Mesenchymal stem cell (in vitro differentiated cells and primary cell): ENCODE measurements around the gene CAMTA1.

Experiments
- DNase-seq: peaks from one replicate; pipeline ENCODE4 v3.0.0-alpha.2; 2013
- H2AFZ ChIP-seq: one replicate; pipeline ENCODE4 v1.6.1; 2013; ENCODE audit warnings: low read depth, mild to moderate bottlenecking, control low read depth, inconsistent platforms, low read length, moderate library complexity
- H2AK5ac ChIP-seq: 2 replicates; pipeline ENCODE4 v1.6.1; 2013; ENCODE audit warnings: low read length, moderate library complexity, mild to moderate bottlenecking, inconsistent platforms; ENCODE audit not compliant: severe bottlenecking
- H2BK120ac ChIP-seq: one replicate; pipeline ENCODE4 v1.6.1; 2013; ENCODE audit warnings: low read depth, mild to moderate bottlenecking, inconsistent platforms, low read length, moderate library complexity
- H2BK12ac ChIP-seq, 2 experiments: one replicate each; pipeline ENCODE4 v1.6.1; 2013; ENCODE audit warnings: inconsistent platforms in 2 of 2, low read length in 2 of 2, mild to moderate bottlenecking in 2 of 2, moderate library complexity in 2 of 2, control low read depth in 1 of 2
- H2BK15ac ChIP-seq: one replicate; pipeline ENCODE4 v1.6.1; 2013; ENCODE audit warnings: mild to moderate bottlenecking, low read depth, inconsistent platforms; ENCODE audit not compliant: poor library complexity, severe bottlenecking
- H2BK5ac ChIP-seq: 2 replicates; pipeline ENCODE4 v1.6.1; 2013; ENCODE audit warnings: low read depth, mild to moderate bottlenecking, low read length, control low read depth, inconsistent platforms; ENCODE audit not compliant: poor library complexity, severe bottlenecking
- H3K14ac ChIP-seq, 2 experiments: one replicate each; pipeline ENCODE4 v1.6.1; 2013; ENCODE audit warnings: inconsistent platforms in 2 of 2, low read length in 2 of 2, control low read depth in 1 of 2, mild to moderate bottlenecking in 1 of 2, moderate library complexity in 1 of 2
- H3K18ac ChIP-seq, 2 experiments: one replicate each; pipeline ENCODE4 v1.6.1; 2013; ENCODE audit warnings: inconsistent platforms in 2 of 2, low read length in 2 of 2, control low read depth in 1 of 2, low read depth in 1 of 2, mild to moderate bottlenecking in 1 of 2
- H3K23ac ChIP-seq, 2 experiments: one replicate each; pipeline ENCODE4 v1.6.1; 2013; ENCODE audit warnings: inconsistent platforms in 2 of 2, low read length in 2 of 2, mild to moderate bottlenecking in 2 of 2, moderate library complexity in 2 of 2, control low read depth in 1 of 2
- H3K27ac ChIP-seq: 2 replicates; pipeline ENCODE4 v1.5.1; 2013; ENCODE audit warnings: mild to moderate bottlenecking, moderate library complexity, low read length, control low read depth, inconsistent platforms; ENCODE audit not compliant: poor library complexity, severe bottlenecking
- H3K27me3 ChIP-seq, 2 experiments: 2 replicates each; pipeline versions ENCODE4 v1.6.1 to v1.7.0; 2013; ENCODE audit warnings: low read length in 2 of 2, mild to moderate bottlenecking in 2 of 2, moderate library complexity in 2 of 2, control low read depth in 1 of 2, inconsistent platforms in 1 of 2; ENCODE audit not compliant: control insufficient read depth in 1 of 2, insufficient read depth in 1 of 2
- H3K36me3 ChIP-seq, 2 experiments: 2 replicates each; pipeline versions ENCODE4 v1.6.1 to v1.7.0; 2013; ENCODE audit warnings: low read length in 2 of 2, control low read depth in 1 of 2, inconsistent platforms in 1 of 2, low read depth in 1 of 2, mild to moderate bottlenecking in 1 of 2; ENCODE audit not compliant: insufficient read depth in 2 of 2, control insufficient read depth in 1 of 2
- H3K4ac ChIP-seq, 2 experiments: one replicate each; pipeline ENCODE4 v1.6.1; 2013; ENCODE audit warnings: inconsistent platforms in 2 of 2, low read length in 2 of 2, mild to moderate bottlenecking in 2 of 2, moderate library complexity in 2 of 2, control low read depth in 1 of 2, low read depth in 1 of 2
- H3K4me1 ChIP-seq: 2 replicates; pipeline ENCODE4 v1.6.1; 2013; ENCODE audit warnings: low read depth, low read length, control low read depth; ENCODE audit not compliant: control insufficient read depth, insufficient read depth
- H3K4me2 ChIP-seq: 2 replicates; pipeline ENCODE4 v1.6.1; 2013; ENCODE audit warnings: low read length, mild to moderate bottlenecking, inconsistent platforms; ENCODE audit not compliant: poor library complexity, severe bottlenecking
- H3K4me3 ChIP-seq, 2 experiments: 2 replicates each; pipeline versions ENCODE4 v1.5.1 to v1.7.0; 2013; ENCODE audit warnings: low read length in 2 of 2, mild to moderate bottlenecking in 2 of 2, control low read depth in 1 of 2, low read depth in 1 of 2; ENCODE audit not compliant: insufficient read depth in 1 of 2
- H3K79me1 ChIP-seq: replicated peaks from 2 replicates; pipeline ENCODE4 v1.6.1; 2013; ENCODE audit warnings: mild to moderate bottlenecking, control low read depth, low read length, inconsistent platforms; ENCODE audit not compliant: poor library complexity, severe bottlenecking
- H3K9ac ChIP-seq: 2 replicates; pipeline ENCODE4 v1.7.0; 2013; ENCODE audit warnings: mild to moderate bottlenecking, low read length, moderate library complexity
- H3K9me3 ChIP-seq: 2 replicates; pipeline ENCODE4 v1.7.0; 2013; ENCODE audit warnings: mild to moderate bottlenecking, low read length; ENCODE audit not compliant: control insufficient read depth
- H4K8ac ChIP-seq: one replicate; pipeline ENCODE4 v1.6.1; 2013; ENCODE audit warnings: inconsistent platforms, mild to moderate bottlenecking, low read length, moderate library complexity
- H4K91ac ChIP-seq: one replicate; pipeline ENCODE4 v1.6.1; 2013; ENCODE audit warnings: mild to moderate bottlenecking, low read length, inconsistent platforms
- WGBS: methylation state at CpG from one replicate; pipeline ENCODE4 v1.1.7; 2013; ENCODE audit warnings: mixed read lengths; 5-methylcytosine and 5-hydroxymethylcytosine counted together

CAMTA1 gene

GRCh38 chr1:7348073-7348472, 562.8 kb downstream of the CAMTA1 start:
- no peak overlapping the region for H2BK12ac ChIP-seq
- no peaks in the 10 kb centered on the region for H3K36me3 ChIP-seq
- no peak overlapping the region for H4K8ac ChIP-seq
- H3K23ac ChIP-seq, result no peak overlapping the region
- H3K9me3 ChIP-seq, result no peaks in the 10 kb centered on the region
- no peak overlapping the region for H3K18ac ChIP-seq
- no peak overlapping the region for H4K91ac ChIP-seq
- no peak overlapping the region for H3K4ac ChIP-seq
- no peak for DNase-seq
- H2BK120ac ChIP-seq, result no peak overlapping the region
- peaks cover 0 to 8% of the 10 kb centered on the region in 2 experiments for H3K27me3 ChIP-seq
- H3K4me3 ChIP-seq, result no peak overlapping the region
- no peak overlapping the region for H2BK5ac ChIP-seq
- no peak overlapping the region for H2AFZ ChIP-seq
- no peaks in the 10 kb centered on the region for H3K79me1 ChIP-seq
- H3K4me1 ChIP-seq, result peaks cover 1% of the 10 kb centered on the region
- no peak overlapping the region for H3K27ac ChIP-seq
- no peak overlapping the region for H3K9ac ChIP-seq
- H2BK15ac ChIP-seq, result no peak overlapping the region
- H2AK5ac ChIP-seq, result no peak overlapping the region
- H3K4me2 ChIP-seq, result no peak overlapping the region
- H3K14ac ChIP-seq, result peak overlapping the region in 1 of 2 experiments; percentile 18
- WGBS, result 82% methylated on average over 10 of the region's 10 CpGs

GRCh38 chr1:7348580-7348979, 563.3 kb downstream of the CAMTA1 start:
- H2BK15ac ChIP-seq, result no peak overlapping the region
- no peak overlapping the region for H4K8ac ChIP-seq
- no peak overlapping the region for H3K14ac ChIP-seq
- no peak overlapping the region for H3K4me3 ChIP-seq
- no peaks in the 10 kb centered on the region for H3K9me3 ChIP-seq
- H3K4me2 ChIP-seq, result no peak overlapping the region
- H3K4ac ChIP-seq, result no peak overlapping the region
- peaks cover 1% of the 10 kb centered on the region for H3K4me1 ChIP-seq
- no peak overlapping the region for H3K23ac ChIP-seq
- H3K79me1 ChIP-seq, result no peaks in the 10 kb centered on the region
- H3K27ac ChIP-seq, result no peak overlapping the region
- no peak overlapping the region for H3K18ac ChIP-seq
- H2BK120ac ChIP-seq, result no peak overlapping the region
- H2AK5ac ChIP-seq, result no peak overlapping the region
- WGBS, result 85% methylated on average over 10 of the region's 10 CpGs
- H2BK5ac ChIP-seq, result no peak overlapping the region
- H2AFZ ChIP-seq, result no peak overlapping the region
- no peak for DNase-seq
- H3K36me3 ChIP-seq, result no peaks in the 10 kb centered on the region
- no peak overlapping the region for H2BK12ac ChIP-seq
- H3K9ac ChIP-seq, result no peak overlapping the region
- H3K27me3 ChIP-seq, result peaks cover 0 to 8% of the 10 kb centered on the region in 2 experiments
- H4K91ac ChIP-seq, result no peak overlapping the region

GRCh38 chr1:7350804-7351203, 565.5 kb downstream of the CAMTA1 start:
- H3K4ac ChIP-seq, result no peak overlapping the region
- H3K27ac ChIP-seq, result no peak overlapping the region
- no peak overlapping the region for H2BK5ac ChIP-seq
- H3K27me3 ChIP-seq, result peaks cover 0 to 8% of the 10 kb centered on the region in 2 experiments
- H4K8ac ChIP-seq, result no peak overlapping the region
- no peak overlapping the region for H3K4me2 ChIP-seq
- WGBS, result 87% methylated on average over 8 of the region's 8 CpGs
- no peak overlapping the region for H3K9ac ChIP-seq
- no peak overlapping the region for H2AFZ ChIP-seq
- H3K23ac ChIP-seq, result no peak overlapping the region
- no peak overlapping the region for H2BK12ac ChIP-seq
- H3K79me1 ChIP-seq, result no peaks in the 10 kb centered on the region
- no peak for DNase-seq
- no peak overlapping the region for H3K14ac ChIP-seq
- H4K91ac ChIP-seq, result no peak overlapping the region
- no peak overlapping the region for H3K4me3 ChIP-seq
- H3K36me3 ChIP-seq, result no peaks in the 10 kb centered on the region
- no peak overlapping the region for H2BK120ac ChIP-seq
- no peaks in the 10 kb centered on the region for H3K9me3 ChIP-seq
- peaks cover 1% of the 10 kb centered on the region for H3K4me1 ChIP-seq
- no peak overlapping the region for H2BK15ac ChIP-seq
- no peak overlapping the region for H2AK5ac ChIP-seq
- H3K18ac ChIP-seq, result no peak overlapping the region

GRCh38 chr1:7351649-7352048, 566.4 kb downstream of the CAMTA1 start:
- peaks cover 1% of the 10 kb centered on the region for H3K4me1 ChIP-seq
- no peak overlapping the region for H2BK5ac ChIP-seq
- no peak for DNase-seq

More at GRCh38 chr1:7351649-7352048, 566.4 kb downstream of the CAMTA1 start:
- no peaks in the 10 kb centered on the region for H3K79me1 ChIP-seq
- no peak overlapping the region for H2BK15ac ChIP-seq
- no peak overlapping the region for H3K4me3 ChIP-seq
- no peak overlapping the region for H3K14ac ChIP-seq
- no peak overlapping the region for H3K23ac ChIP-seq
- no peak overlapping the region for H2BK12ac ChIP-seq
- no peak overlapping the region for H3K18ac ChIP-seq
- H2AK5ac ChIP-seq, result no peak overlapping the region
- 90% methylated on average over 13 of the region's 13 CpGs for WGBS
- no peak overlapping the region for H4K91ac ChIP-seq
- no peaks in the 10 kb centered on the region for H3K9me3 ChIP-seq
- H4K8ac ChIP-seq, result no peak overlapping the region
- H3K27ac ChIP-seq, result no peak overlapping the region
- no peak overlapping the region for H3K4ac ChIP-seq
- no peak overlapping the region for H3K9ac ChIP-seq
- no peak overlapping the region for H2BK120ac ChIP-seq
- H3K4me2 ChIP-seq, result no peak overlapping the region
- H3K36me3 ChIP-seq, result peaks cover 0 to 4% of the 10 kb centered on the region in 2 experiments
- H3K27me3 ChIP-seq, result peaks cover 0 to 8% of the 10 kb centered on the region in 2 experiments
- no peak overlapping the region for H2AFZ ChIP-seq
